Measurements from ENCODE around the gene CEBPB. TPM values are rescaled to one million over a fixed set of nuclear protein-coding genes. Genes with fewer than 3 reads are reported as not detected.

CEBPB gene
- total RNA-seq, 4 donors from 2014 or later = 202 to 524 (median 275) TPM

DNA sequence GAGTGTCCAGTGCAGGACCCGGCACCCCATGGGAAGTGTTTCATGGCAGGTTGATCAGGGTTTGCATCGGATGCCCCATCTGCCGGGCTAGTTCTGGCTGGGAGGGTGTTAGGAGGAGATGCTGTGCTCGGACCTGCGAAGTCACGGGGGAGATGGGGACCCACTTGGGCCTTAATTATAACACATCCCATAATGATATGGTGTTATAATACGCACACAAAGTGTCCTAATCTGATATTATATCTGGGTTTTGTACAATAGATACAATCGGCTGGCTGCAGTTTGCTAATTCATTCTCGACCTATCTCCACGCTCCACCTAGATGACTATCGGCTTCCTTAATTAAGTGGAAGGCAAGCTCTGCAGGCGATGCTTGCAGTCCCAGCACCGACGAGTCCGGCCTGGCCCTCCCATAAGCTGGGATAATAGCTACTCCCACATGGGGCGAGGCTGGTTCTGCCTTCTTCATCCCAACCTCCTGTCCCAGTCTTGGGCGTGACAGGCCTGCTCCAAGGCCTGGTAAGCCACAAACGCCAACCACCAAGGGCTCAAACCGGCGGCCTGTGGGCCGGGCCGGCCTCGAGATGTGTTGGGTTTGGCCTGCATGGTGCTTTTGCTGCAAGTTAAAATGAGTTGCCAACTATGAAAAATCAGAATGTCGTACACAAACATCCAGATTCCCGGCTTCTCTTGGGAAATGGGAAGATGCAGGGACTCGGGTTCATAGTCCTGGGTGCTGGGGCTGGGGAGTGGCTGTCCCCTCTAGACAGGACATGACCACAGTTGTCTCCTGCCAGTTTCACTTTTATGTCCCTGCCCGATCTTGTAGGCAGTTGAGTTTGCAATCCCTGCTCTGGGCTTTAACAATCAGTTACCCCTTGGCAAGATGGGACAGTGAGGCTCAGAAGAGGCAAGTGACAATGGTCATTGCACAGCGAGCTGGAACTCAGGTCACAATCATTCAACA lies 32.7 kb downstream of the CEBPB start:
- WGBS, 2 donors = 74 to 84% methylated on average over 27 of the region's 28 CpGs
- Histone ChIP-seq H3K4me3 (no peak overlapping the region), H3K27ac (peak overlapping the region; percentile 68 to 97 (median 85)), H3K27me3 (no peaks in the 10 kb centered on the region), H3K9me3 (peaks cover 0 to 5% (median 0%) of the 10 kb centered on the region in 4 donors), H3K36me3 (no peaks in the 10 kb centered on the region), H3K4me1 (peaks cover 0 to 73% (median 14%) of the 10 kb centered on the region in 4 donors)
- TF ChIP-seq POLR2A (IDR thresholded peaks at IDR 0.05) = no peak
- TF ChIP-seq EP300 (IDR thresholded peaks at IDR 0.05) = no peak
- TF ChIP-seq, protein P1, sequence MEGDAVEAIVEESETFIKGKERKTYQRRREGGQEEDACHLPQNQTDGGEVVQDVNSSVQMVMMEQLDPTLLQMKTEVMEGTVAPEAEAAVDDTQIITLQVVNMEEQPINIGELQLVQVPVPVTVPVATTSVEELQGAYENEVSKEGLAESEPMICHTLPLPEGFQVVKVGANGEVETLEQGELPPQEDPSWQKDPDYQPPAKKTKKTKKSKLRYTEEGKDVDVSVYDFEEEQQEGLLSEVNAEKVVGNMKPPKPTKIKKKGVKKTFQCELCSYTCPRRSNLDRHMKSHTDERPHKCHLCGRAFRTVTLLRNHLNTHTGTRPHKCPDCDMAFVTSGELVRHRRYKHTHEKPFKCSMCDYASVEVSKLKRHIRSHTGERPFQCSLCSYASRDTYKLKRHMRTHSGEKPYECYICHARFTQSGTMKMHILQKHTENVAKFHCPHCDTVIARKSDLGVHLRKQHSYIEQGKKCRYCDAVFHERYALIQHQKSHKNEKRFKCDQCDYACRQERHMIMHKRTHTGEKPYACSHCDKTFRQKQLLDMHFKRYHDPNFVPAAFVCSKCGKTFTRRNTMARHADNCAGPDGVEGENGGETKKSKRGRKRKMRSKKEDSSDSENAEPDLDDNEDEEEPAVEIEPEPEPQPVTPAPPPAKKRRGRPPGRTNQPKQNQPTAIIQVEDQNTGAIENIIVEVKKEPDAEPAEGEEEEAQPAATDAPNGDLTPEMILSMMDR (IDR thresholded peaks at IDR 0.05) = no peak
- DNase-seq (ENCODE audit: low spot score in 2 of 2) = no peak

DNA sequence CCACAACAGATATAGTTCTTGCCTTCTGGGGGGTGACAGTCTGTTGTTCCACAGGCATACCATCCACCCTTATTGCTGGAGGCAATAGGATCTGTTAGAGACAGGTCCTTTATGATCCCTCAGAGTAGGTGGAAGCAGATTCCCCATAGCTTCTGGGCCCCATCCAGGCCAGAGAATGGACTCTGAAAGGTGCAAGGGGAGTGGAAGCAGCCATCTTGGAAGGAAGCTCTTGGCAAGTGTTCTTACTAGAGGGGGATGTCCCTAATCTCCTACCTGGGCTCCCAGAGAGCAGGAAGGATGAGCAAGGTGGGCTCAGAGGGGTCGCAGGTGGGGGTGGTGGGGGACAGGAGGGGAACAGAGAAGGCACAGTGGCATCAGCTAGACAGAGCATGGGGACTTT lies 33.4 kb downstream of the CEBPB start:
- DNase-seq (ENCODE audit: low spot score in 2 of 2) = no peak
- 88 to 93% methylated on average over 1 of the region's 1 CpG for WGBS, 2 donors
- peak overlapping the region; percentile 68 to 97 (median 85) for H3K27ac ChIP-seq
- TF ChIP-seq, protein P1 (IDR thresholded peaks at IDR 0.05) = no peak
- no peak for TF ChIP-seq EP300 (IDR thresholded peaks at IDR 0.05)
- TF ChIP-seq POLR2A (IDR thresholded peaks at IDR 0.05) = no peak
- peaks cover 0 to 5% (median 0%) of the 10 kb centered on the region in 4 donors for H3K9me3 ChIP-seq
- peaks cover 0 to 71% (median 14%) of the 10 kb centered on the region in 4 donors for H3K4me1 ChIP-seq
- no peaks in the 10 kb centered on the region for H3K36me3 ChIP-seq
- no peak overlapping the region for H3K4me3 ChIP-seq
- no peaks in the 10 kb centered on the region for H3K27me3 ChIP-seq

DNA sequence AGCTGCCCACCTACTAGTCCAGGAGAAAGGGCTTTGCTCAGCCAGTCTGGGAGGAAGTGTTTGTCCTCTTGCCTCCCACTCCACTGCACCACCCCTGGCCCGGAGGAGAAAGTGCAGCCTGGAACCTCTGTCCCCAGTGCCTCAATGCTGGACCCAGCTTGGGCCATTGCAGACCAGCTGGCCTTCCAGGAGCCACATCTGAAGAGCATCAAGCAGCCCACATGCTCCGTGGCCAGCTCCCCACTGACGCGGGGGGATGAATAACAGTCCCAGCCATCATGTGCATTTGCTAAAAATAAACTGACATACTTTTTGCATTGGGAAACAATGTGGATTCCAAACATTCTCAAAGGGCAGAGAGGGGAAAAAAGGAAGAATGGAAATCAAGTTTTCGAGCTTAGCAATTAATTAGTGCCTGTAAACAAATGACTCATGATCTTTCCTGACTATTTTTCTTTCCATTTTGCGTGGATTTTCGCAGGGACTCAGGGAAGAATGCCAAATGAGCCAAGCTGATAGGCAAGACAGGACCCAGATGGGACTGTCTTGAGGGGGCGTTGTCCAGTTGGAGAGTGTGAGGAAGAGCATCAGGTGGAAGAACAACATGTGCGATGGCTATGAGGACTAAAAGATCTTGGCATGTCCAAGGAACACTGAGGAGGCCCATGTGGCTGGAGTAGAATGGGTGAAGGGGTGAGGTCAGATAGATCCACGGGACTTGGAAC lies 34.1 kb downstream of the CEBPB start:
- Histone ChIP-seq H3K36me3 (no peaks in the 10 kb centered on the region), H3K9me3 (peaks cover 0 to 5% (median 0%) of the 10 kb centered on the region in 4 donors), H3K4me3 (no peak overlapping the region), H3K4me1 (peaks cover 0 to 68% (median 14%) of the 10 kb centered on the region in 4 donors), H3K27me3 (no peaks in the 10 kb centered on the region), H3K27ac (peak overlapping the region; percentile 68 to 97 (median 85))
- peak; percentile 85 to 98 for TF ChIP-seq EP300 (IDR thresholded peaks at IDR 0.05)
- TF ChIP-seq POLR2A (IDR thresholded peaks at IDR 0.05) = peak; percentile 23 to 58
- TF ChIP-seq, protein P1 (IDR thresholded peaks at IDR 0.05) = peak in 4 of 5 experiments; percentile 20 to 43 (median 28)
- WGBS, 2 donors = 21 to 24% methylated on average over 10 of the region's 10 CpGs
- peak; percentile 68 to 81 for DNase-seq (ENCODE audit: low spot score in 2 of 2)

DNA sequence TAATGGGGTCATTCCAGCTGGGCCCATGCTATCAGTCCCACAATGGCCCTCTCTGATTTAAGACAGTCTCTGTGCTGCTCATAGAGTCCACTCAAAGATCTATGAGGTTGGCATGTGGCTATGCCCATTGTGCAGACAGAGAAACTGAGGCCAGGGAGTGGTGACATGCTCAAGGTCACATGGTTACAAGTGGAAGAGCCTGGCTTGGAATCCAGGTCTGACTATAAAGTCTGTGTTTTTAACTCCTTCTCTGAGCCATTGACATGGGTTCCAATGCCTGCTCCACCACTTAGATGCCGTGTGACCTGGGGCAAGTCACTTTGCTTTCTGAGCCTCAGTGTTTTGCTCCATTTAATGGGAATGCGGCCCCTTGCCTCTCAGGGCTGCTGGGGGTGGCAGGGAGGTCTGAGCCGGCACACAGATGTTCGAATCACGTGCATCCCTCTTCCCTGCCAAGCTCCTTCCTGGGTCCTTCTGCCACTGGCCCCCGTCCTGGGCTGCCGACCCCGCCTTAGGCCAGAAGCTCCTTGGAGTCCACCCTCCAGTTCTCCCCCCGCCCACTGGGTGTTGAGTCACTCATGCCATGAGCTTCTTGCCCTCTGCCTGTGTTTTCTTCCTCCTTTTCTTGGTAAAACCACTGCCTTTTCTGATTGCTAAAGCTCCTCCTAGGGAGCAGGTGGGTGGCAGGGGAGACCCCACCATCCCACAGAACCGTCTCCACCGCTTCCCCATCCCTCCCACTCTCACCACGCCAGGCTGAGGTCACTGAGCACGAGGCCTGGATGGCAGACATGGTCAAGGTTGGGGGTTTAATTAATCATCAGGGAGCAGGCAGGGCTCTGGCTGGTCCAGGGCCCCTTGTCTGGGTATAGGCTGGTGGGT lies 35.7 kb downstream of the CEBPB start:
- H3K4me1 ChIP-seq = peaks cover 0 to 59% (median 14%) of the 10 kb centered on the region in 4 donors
- peak in 1 of 2 donors; percentile 50 for TF ChIP-seq EP300 (IDR thresholded peaks at IDR 0.05)
- TF ChIP-seq POLR2A (IDR thresholded peaks at IDR 0.05) = no peak
- TF ChIP-seq, protein P1 (IDR thresholded peaks at IDR 0.05) = peak in 1 of 5 experiments; percentile 11
- WGBS, 2 donors = 51 to 55% methylated on average over 13 of the region's 13 CpGs
- H3K36me3 ChIP-seq = no peaks in the 10 kb centered on the region
- H3K27ac ChIP-seq = peak overlapping the region; percentile 68 to 97 (median 84)
- no peak overlapping the region for H3K4me3 ChIP-seq
- peaks cover 0 to 5% (median 0%) of the 10 kb centered on the region in 4 donors for H3K9me3 ChIP-seq
- DNase-seq (ENCODE audit: low spot score in 2 of 2) = peak; percentile 41 to 61
- no peaks in the 10 kb centered on the region for H3K27me3 ChIP-seq

Data from tibial nerve (tissue), 4 donors.